Epithelial cell of esophagus (primary cell): Measurements from ENCODE around the gene U2AF2.
A peak's percentile ranks its signal among the peaks of the same experiment; 100 is the strongest.

ENCODE experiments used
- DNase-seq: peaks from one replicate; pipeline ENCODE4 v3.0.0; 2010; ENCODE audit warnings: low read depth
- H3K4me3 ChIP-seq: 2 replicates; pipeline ENCODE4 v1.5.1; 2011; ENCODE audit warnings: mild to moderate bottlenecking, low read length, control low read depth
- TF ChIP-seq, protein P1 (sequence below): IDR thresholded peaks from 2 replicates; pipeline ENCODE4 v1.5.1; 2011; ENCODE audit warnings: low read depth, mild to moderate bottlenecking, low read length, control low read depth, inconsistent platforms; ENCODE audit not compliant: insufficient read depth; ENCODE audit errors: missing control alignments

The U2AF2 gene

GRCh38 chr19:55700813-55701212 lies 46.0 kb downstream of the U2AF2 start:
- TF ChIP-seq, protein P1, sequence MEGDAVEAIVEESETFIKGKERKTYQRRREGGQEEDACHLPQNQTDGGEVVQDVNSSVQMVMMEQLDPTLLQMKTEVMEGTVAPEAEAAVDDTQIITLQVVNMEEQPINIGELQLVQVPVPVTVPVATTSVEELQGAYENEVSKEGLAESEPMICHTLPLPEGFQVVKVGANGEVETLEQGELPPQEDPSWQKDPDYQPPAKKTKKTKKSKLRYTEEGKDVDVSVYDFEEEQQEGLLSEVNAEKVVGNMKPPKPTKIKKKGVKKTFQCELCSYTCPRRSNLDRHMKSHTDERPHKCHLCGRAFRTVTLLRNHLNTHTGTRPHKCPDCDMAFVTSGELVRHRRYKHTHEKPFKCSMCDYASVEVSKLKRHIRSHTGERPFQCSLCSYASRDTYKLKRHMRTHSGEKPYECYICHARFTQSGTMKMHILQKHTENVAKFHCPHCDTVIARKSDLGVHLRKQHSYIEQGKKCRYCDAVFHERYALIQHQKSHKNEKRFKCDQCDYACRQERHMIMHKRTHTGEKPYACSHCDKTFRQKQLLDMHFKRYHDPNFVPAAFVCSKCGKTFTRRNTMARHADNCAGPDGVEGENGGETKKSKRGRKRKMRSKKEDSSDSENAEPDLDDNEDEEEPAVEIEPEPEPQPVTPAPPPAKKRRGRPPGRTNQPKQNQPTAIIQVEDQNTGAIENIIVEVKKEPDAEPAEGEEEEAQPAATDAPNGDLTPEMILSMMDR = no peak
- DNase-seq = no peak
- H3K4me3 ChIP-seq = no peak overlapping the region

DNA sequence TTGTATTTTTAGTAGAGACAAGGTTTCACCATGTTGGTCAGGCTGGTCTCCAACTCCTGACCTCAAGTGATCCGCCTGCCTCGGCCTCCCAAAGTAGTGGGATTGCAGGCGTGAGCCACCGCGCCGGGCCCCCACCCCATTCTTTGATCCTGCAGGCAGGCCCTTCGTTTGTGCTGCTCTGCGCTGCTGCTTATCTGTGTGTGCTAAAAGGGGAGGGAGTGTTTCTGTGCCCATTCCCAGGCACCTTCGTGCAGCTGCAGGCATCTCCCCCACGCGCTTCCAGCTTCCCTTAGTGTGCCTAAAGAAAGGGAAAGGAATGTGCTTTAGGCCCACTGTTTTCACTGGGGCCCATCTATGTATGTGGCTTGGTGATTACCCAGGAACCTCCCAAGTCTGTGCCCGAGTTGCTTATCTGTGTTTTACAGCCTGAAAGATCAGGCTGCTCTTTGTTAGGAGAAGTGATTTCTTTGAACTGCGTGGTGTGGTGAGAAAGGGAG lies 47.3 kb downstream of the U2AF2 start:
- H3K4me3 ChIP-seq = no peak overlapping the region
- DNase-seq = no peak
- TF ChIP-seq, protein P1 = no peak

DNA sequence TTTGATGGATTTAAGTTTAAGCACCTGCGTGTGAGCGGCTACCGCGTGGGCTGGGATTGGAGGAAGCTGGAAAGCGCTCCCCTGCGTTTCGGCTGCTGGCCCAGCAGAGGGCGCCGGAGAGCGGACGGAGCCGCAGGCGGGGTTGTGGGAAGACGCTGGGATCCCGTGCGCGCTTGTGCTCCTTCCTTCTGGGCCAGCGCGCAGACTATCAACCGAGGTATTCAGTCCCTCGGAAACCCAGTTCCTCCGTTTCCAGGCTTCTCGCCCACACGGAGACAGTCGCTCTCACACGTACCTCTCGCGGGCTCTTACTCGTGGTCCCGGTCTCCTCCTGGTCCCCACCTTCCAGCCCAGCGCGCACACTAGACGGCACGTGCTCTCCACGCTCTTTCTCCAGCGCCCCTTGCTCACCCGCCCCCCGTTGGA lies 49.0 kb downstream of the U2AF2 start:
- no peak overlapping the region for H3K4me3 ChIP-seq
- peak; percentile 13 for DNase-seq
- TF ChIP-seq, protein P1 = peak; percentile 50

- TF ChIP-seq, protein P1 = no peak
- no peak overlapping the region for H3K4me3 ChIP-seq
- DNase-seq = no peak
Observed at GRCh38 chr19:55704494-55705245, 49.8 kb downstream of the U2AF2 start.

GRCh38 chr19:55705972-55706371 lies 51.1 kb downstream of the U2AF2 start:
- no peak overlapping the region for H3K4me3 ChIP-seq
- no peak for DNase-seq
- TF ChIP-seq, protein P1 = no peak

- no peak overlapping the region for H3K4me3 ChIP-seq
Observed at GRCh38 chr19:55711719-55712118, 56.9 kb downstream of the U2AF2 start.

More at GRCh38 chr19:55711719-55712118, 56.9 kb downstream of the U2AF2 start:
- TF ChIP-seq, protein P1 = no peak
- DNase-seq = no peak
